Adrenal gland (tissue), 12 donors: Measurements from ENCODE around the gene FAM110D. TPM values are rescaled to one million over a fixed set of nuclear protein-coding genes. Genes with fewer than 3 reads are reported as not detected.

Experiments
- DNase-seq, 7 donors: peaks; one replicate each; pipeline ENCODE4 v3.0.0-alpha.2; 2019 to 2020
- H3K27ac ChIP-seq, 5 donors: fragments of 200-600 bp; sonication (generic) in 4 of 5; 1 replicate in 3 of 5; 2 replicates in 2 of 5; pipeline versions ENCODE4 v1.5.1 to v1.8.0; 2016 to 2020; ENCODE audit warnings: mild to moderate bottlenecking in 1 of 5
- H3K27me3 ChIP-seq: fragments of 200-600 bp; 2 replicates; pipeline ENCODE4 v1.8.0; 2021
- H3K36me3 ChIP-seq, 2 donors: fragments of 200-600 bp; replicated peaks in 1 of 2; 1 replicate in 1 of 2; 2 replicates in 1 of 2; pipeline versions ENCODE4 v1.5.1 to v1.8.0; 2018 to 2022
- H3K4me1 ChIP-seq, 2 donors: fragments of 200-600 bp; replicated peaks in 1 of 2; 1 replicate in 1 of 2; 2 replicates in 1 of 2; pipeline versions ENCODE4 v1.5.1 to v1.8.0; 2018 to 2021
- H3K4me3 ChIP-seq, 4 donors: fragments of 200-600 bp; sonication (generic) in 3 of 4; one replicate each; pipeline ENCODE4 v1.5.1; 2016 to 2018
- H3K9me3 ChIP-seq, 3 donors: fragments of 200-600 bp; sonication (generic) in 1 of 3; replicated peaks in 1 of 3; 1 replicate in 2 of 3; 2 replicates in 1 of 3; pipeline versions ENCODE4 v1.5.1 to v1.8.0; 2016 to 2021
- CTCF ChIP-seq, 6 experiments: fragments of 450-650 bp in 4 of 6; fragments of 200-600 bp in 2 of 6; sonication (generic) in 1 of 6; IDR thresholded peaks; 1 replicate in 5 of 6; 2 replicates in 1 of 6; pipeline versions ENCODE4 v1.5.1 to v1.8.0; 2016 to 2021; ENCODE audit warnings: antibody characterized with exemption in 6 of 6, mild to moderate bottlenecking in 2 of 6, moderate library complexity in 1 of 6
- POLR2A ChIP-seq, 2 donors: fragments of 450-650 bp; IDR thresholded peaks; one replicate each; pipeline ENCODE4 v1.6.1; 2017; ENCODE audit warnings: antibody characterized with exemption in 2 of 2, mild to moderate bottlenecking in 2 of 2, moderate library complexity in 1 of 2
- WGBS, 4 donors: extraction: QIAGEN DNeasy Blood & Tissue Kit in 2 of 4; methylation state at CpG; one replicate each; pipeline versions ENCODE4 v1.1.5 to v1.1.7; 2013 to 2017; 5-methylcytosine and 5-hydroxymethylcytosine counted together
- intact Hi-C, 2 donors: fragments of 100-400 bp; cut with DNase I; formaldehyde crosslinking; loops; one replicate each; pipeline versions ENCODE4 v1.14.1 to v1.15.0; 2022 to 2023
- polyA plus RNA-seq, 3 donors: library from polyadenylated mRNA; stranded (reverse); fragments of 200-250 nt in 2 of 3; fragments of 350-450 nt in 1 of 3; fragmentation: Illumina TruSeq in 1 of 3; extraction: RNeasy Lipid Tissue Mini Kit (QIAGEN cat#74804) in 1 of 3; gene quantifications; one replicate each; pipeline ENCODE4 v1.2.3, GENCODE V29; 2013 to 2014
- total RNA-seq, 9 donors: library from RNA; depleted of rRNA in 4 of 9; stranded (reverse); fragments of >200 nt in 4 of 9; fragments of 120-200 nt in 1 of 9; fragmentation: NEBNext Ultra II Directional in 1 of 9; extraction: Animal tissue kit (Norgen Biotek cat#: 25700) in 1 of 9; gene quantifications; one replicate each; pipeline versions ENCODE4 v1.1.0 to v1.2.4, GENCODE V29; 2013 to 2023
- donor health status: healthy with polysubstance abuse.
- donor health status: Bipolar disorder and iron deficiency.
- donor health status: DM: yes; HTN: yes; CAD: no.
- donor health status: DM: no; HTN: no; CAD: no.
- donor health status: DM: no; HTN: no; CAD: no.
- donor health status: DM: yes; HTN: yes; CAD: no.

Gene FAM110D
- total and polyA plus RNA-seq, 12 donors, result 0.46 to 6.2 (median 2.2) TPM

GRCh38 chr1:26197813-26198212 lies 38.9 kb downstream of the FAM110D start:
- WGBS, 4 donors, result 82 to 85% (median 84%) methylated on average over 11 of the region's 11 CpGs
- no peaks in the 10 kb centered on the region for H3K4me1 ChIP-seq
- H3K27me3 ChIP-seq, result no peaks in the 10 kb centered on the region
- DNase-seq, result no peak
- no peak for TF ChIP-seq POLR2A (IDR thresholded peaks at IDR 0.05)
- no peak for TF ChIP-seq CTCF (IDR thresholded peaks at IDR 0.05)
- no peak overlapping the region for H3K4me3 ChIP-seq
- H3K27ac ChIP-seq, result no peak overlapping the region
- no peaks in the 10 kb centered on the region for H3K36me3 ChIP-seq
- intact Hi-C loops, result no loop called here
- H3K9me3 ChIP-seq, result no peaks in the 10 kb centered on the region

DNA sequence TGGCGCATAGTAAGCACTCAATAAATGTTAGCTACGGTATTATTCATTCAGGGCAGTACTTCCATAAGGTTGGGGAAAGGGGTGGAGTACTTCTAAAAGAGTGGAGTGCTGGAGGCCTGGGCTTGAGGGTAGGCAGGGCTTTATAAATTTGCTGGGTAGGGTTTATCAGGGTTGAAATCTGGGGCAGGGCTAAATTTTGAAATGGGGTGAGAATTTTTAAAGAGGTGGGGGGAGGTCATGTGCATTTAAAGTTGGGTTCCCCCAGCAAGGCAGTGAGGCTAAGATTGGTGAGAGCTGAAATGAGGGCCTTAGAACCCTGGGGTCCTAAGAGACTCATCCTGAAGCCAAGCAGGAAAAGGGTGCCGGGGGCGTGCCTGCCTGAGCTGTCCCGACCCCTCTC lies 41.5 kb downstream of the FAM110D start:
- Histone ChIP-seq H3K27ac (no peak overlapping the region), H3K9me3 (no peaks in the 10 kb centered on the region), H3K4me1 (no peaks in the 10 kb centered on the region), H3K36me3 (no peaks in the 10 kb centered on the region), H3K4me3 (no peak overlapping the region), H3K27me3 (no peaks in the 10 kb centered on the region)
- intact Hi-C loops, result no loop called here
- WGBS, 4 donors, result 90 to 96% (median 94%) methylated on average over 4 to 5 of the region's 5 CpGs
- TF ChIP-seq CTCF (IDR thresholded peaks at IDR 0.05) (no peak), POLR2A (IDR thresholded peaks at IDR 0.05) (no peak)
- no peak for DNase-seq

- WGBS, 4 donors, result 75 to 85% (median 76%) methylated on average over 7 to 9 of the region's 9 CpGs
- H3K27ac ChIP-seq, result no peak overlapping the region
- TF ChIP-seq POLR2A (IDR thresholded peaks at IDR 0.05), result no peak
- TF ChIP-seq CTCF (IDR thresholded peaks at IDR 0.05), result no peak
- intact Hi-C loops, result no loop called here
- H3K36me3 ChIP-seq, result no peaks in the 10 kb centered on the region
- H3K9me3 ChIP-seq, result no peaks in the 10 kb centered on the region
- H3K4me3 ChIP-seq, result no peak overlapping the region
- no peaks in the 10 kb centered on the region for H3K27me3 ChIP-seq
- no peak for DNase-seq
- H3K4me1 ChIP-seq, result no peaks in the 10 kb centered on the region
Measured at GRCh38 chr1:26203642-26204318, 44.9 kb downstream of the FAM110D start.

GRCh38 chr1:26210147-26210870 lies 51.4 kb downstream of the FAM110D start:
- intact Hi-C loops, result no loop called here
- DNase-seq, result no peak

More at GRCh38 chr1:26210147-26210870, 51.4 kb downstream of the FAM110D start:
- 60 to 83% (median 79%) methylated on average over 3 to 5 of the region's 5 CpGs for WGBS, 4 donors
- H3K4me1 ChIP-seq, result no peaks in the 10 kb centered on the region
- H3K27ac ChIP-seq, result no peak overlapping the region
- H3K4me3 ChIP-seq, result no peak overlapping the region
- H3K9me3 ChIP-seq, result no peaks in the 10 kb centered on the region
- H3K36me3 ChIP-seq, result no peaks in the 10 kb centered on the region
- no peak for TF ChIP-seq POLR2A (IDR thresholded peaks at IDR 0.05)
- TF ChIP-seq CTCF (IDR thresholded peaks at IDR 0.05), result no peak
- no peaks in the 10 kb centered on the region for H3K27me3 ChIP-seq
